Spinal cord (tissue), 10 donors: ENCODE measurements around the gene RRP8. TPM values are rescaled to one million over a fixed set of nuclear protein-coding genes. Genes with fewer than 3 reads are reported as not detected.

ENCODE experiments used
- DNase-seq, 6 donors: peaks; one replicate each; pipeline versions ENCODE4 v3.0.0 to v3.0.0-alpha.2; 2013 to 2015; ENCODE audit warnings: low spot score in 6 of 6, low read depth in 4 of 6
- H3K27ac ChIP-seq: one replicate; pipeline ENCODE4 v1.5.1; 2013; ENCODE audit warnings: low read depth, low read length, control low read depth
- H3K27me3 ChIP-seq: one replicate; pipeline ENCODE4 v1.6.1; 2013; ENCODE audit warnings: low read length; ENCODE audit not compliant: control insufficient read depth, insufficient read depth
- H3K36me3 ChIP-seq: one replicate; pipeline ENCODE4 v1.6.1; 2013; ENCODE audit warnings: low read length; ENCODE audit not compliant: control insufficient read depth, insufficient read depth
- H3K4me1 ChIP-seq: one replicate; pipeline ENCODE4 v1.6.1; 2013; ENCODE audit warnings: low read length; ENCODE audit not compliant: control insufficient read depth, insufficient read depth
- H3K4me3 ChIP-seq: one replicate; pipeline ENCODE4 v1.5.1; 2013; ENCODE audit warnings: low read depth, low read length, control low read depth
- H3K9me3 ChIP-seq: one replicate; pipeline ENCODE4 v1.6.1; 2013; ENCODE audit warnings: low read length; ENCODE audit not compliant: control insufficient read depth, insufficient read depth
- WGBS: methylation state at CpG from one replicate; pipeline ENCODE4 v1.1.5; 2013; ENCODE audit warnings: missing lambda C conversion rate; ENCODE audit not compliant: insufficient coverage; 5-methylcytosine and 5-hydroxymethylcytosine counted together
- polyA plus RNA-seq, 2 donors: library from polyadenylated mRNA; unstranded; fragments of 120-200 nt; gene quantifications; one replicate each; pipeline ENCODE4 v1.2.1, GENCODE V29; 2013; ENCODE audit not compliant: insufficient read length in 2 of 2
- total RNA-seq, 2 donors: library from RNA; depleted of rRNA in 1 of 2; stranded (reverse); fragments of 120-200 nt in 1 of 2; fragments of >200 nt in 1 of 2; gene quantifications; one replicate each; pipeline versions ENCODE4 v1.2.3 to v1.2.4, GENCODE V29; 2013 to 2014
- donor health status: healthy.

RRP8 gene
- total and polyA plus RNA-seq, 4 donors: 11.6 to 24.5 (median 17.0) TPM

DNA sequence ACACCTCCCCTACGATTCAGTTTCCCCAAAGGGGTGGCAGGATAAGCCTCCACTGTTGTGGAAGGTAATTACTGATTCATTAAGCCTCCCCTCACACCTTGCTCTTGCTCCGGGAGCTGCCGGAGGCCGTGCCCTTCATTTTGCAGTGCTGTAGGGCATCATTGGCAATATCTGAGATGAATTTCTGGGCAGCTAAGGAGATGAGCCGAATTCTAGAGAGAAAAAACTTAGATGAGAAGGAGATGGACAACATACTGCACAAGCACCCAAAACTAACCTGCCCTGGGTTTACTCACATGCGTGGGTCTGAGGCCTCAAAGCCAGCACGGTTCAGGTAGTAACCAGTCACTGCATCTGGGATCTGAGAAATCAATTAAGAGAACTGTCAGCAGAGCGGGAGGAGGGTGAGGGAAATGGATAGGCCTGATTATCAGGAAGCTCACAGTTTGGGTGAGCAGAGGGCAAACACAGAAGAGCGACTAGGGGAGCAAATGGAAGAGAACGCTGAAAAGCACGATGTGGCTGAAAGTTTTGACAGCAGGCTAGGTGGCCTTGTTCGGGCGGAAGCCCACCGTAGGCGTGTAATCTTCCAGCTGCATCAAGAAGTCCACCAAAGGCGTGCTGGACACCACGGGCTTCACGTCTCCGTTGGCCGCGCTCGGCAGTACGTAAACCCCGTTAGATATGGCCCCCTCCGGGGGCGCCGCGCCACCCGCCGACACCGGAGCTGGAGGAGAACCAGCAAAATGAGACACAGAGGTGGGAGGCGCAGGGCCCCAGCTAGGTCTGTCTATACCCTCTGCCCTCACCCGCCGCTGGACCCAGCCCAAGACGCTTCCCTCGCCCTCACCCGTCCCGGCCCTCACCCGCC lies 7.9 kb upstream of the RRP8 start:
- no peaks in the 10 kb centered on the region for H3K9me3 ChIP-seq
- H3K4me3 ChIP-seq: peak overlapping the region; percentile 91
- H3K27ac ChIP-seq: peak overlapping the region; percentile 89
- DNase-seq: no peak
- H3K36me3 ChIP-seq: peaks cover 53% of the 10 kb centered on the region
- peaks cover 27% of the 10 kb centered on the region for H3K4me1 ChIP-seq
- 4% methylated on average over 34 of the region's 39 CpGs for WGBS
- no peaks in the 10 kb centered on the region for H3K27me3 ChIP-seq

DNA sequence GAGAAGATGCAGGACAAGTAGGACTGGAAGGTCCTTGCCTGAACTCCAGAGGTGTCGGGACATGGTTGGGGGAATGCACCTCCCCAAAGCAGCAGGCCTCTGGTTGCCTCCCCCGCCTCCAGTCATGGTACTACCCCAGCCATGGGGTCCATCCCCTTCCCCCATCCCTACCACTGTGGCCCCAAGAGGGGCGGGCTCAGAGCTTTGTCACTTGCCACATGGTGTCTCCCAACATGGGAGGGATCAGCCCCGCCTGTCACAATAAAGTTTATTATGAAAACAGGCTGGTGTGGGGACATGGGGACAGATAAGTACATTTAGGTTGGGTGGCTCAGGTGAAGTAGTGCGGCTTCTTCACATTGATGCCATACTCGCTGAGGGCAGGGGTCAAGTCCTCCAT lies 7.2 kb upstream of the RRP8 start:
- 95% methylated on average over 5 of the region's 6 CpGs for WGBS
- Histone ChIP-seq H3K4me3 (no peak overlapping the region), H3K9me3 (no peaks in the 10 kb centered on the region), H3K27ac (no peak overlapping the region), H3K36me3 (peaks cover 47% of the 10 kb centered on the region), H3K27me3 (no peaks in the 10 kb centered on the region), H3K4me1 (peaks cover 32% of the 10 kb centered on the region)
- no peak for DNase-seq

DNA sequence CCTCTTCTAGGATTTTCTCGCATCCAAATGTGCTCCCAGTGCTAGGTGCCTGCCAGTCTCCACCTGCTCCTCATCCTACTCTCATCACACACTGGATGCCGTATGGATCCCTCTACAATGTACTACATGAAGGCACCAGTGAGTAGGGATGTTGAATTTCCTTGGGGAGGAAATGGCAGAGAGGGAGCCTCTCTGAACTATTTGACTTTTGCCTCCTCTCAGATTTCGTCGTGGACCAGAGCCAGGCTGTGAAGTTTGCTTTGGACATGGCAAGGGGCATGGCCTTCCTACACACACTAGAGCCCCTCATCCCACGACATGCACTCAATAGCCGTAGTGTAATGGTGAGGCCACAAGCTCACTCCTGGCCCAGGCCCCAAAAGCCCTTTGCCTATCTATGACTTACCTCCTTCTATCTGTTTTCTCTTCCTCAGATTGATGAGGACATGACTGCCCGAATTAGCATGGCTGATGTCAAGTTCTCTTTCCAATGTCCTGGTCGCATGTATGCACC lies 6.1 kb upstream of the RRP8 start:
- Histone ChIP-seq H3K4me3 (no peak overlapping the region), H3K36me3 (peaks cover 41% of the 10 kb centered on the region), H3K27ac (no peak overlapping the region), H3K4me1 (peaks cover 37% of the 10 kb centered on the region), H3K9me3 (no peaks in the 10 kb centered on the region), H3K27me3 (no peaks in the 10 kb centered on the region)
- 86% methylated on average over 6 of the region's 8 CpGs for WGBS
- DNase-seq: no peak

DNA sequence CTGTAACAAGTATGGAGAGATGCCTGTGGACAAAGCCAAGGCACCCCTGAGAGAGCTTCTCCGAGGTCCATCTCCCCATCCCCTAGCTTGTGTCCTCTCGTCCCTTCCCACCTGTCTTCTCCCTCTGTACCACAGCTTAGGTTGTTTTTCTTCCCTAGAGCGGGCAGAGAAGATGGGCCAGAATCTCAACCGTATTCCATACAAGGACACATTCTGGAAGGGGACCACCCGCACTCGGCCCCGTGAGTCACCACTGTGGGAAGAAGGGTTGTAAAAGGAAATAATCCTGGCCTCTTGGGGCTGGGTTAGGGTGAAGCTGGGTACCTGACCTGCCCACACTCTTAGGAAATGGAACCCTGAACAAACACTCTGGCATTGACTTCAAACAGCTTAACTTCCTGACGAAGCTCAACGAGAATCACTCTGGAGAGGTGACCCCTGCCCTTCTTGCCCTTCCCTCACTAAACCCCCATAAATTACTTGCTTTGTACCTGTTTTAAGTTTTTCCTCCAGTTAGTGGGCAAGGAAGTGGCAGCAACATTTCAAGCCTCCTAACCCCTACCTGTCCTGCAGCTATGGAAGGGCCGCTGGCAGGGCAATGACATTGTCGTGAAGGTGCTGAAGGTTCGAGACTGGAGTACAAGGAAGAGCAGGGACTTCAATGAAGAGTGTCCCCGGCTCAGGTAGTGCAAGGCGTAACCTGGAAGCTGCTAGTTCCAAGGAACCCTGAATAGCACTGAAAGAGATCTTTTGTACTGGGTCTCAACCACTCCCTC lies 5.5 kb upstream of the RRP8 start:
- no peak for DNase-seq
- no peaks in the 10 kb centered on the region for H3K9me3 ChIP-seq
- H3K27ac ChIP-seq: no peak overlapping the region
- 89% methylated on average over 10 of the region's 14 CpGs for WGBS
- no peaks in the 10 kb centered on the region for H3K27me3 ChIP-seq
- H3K4me1 ChIP-seq: peaks cover 37% of the 10 kb centered on the region
- no peak overlapping the region for H3K4me3 ChIP-seq
- H3K36me3 ChIP-seq: peaks cover 41% of the 10 kb centered on the region

DNA sequence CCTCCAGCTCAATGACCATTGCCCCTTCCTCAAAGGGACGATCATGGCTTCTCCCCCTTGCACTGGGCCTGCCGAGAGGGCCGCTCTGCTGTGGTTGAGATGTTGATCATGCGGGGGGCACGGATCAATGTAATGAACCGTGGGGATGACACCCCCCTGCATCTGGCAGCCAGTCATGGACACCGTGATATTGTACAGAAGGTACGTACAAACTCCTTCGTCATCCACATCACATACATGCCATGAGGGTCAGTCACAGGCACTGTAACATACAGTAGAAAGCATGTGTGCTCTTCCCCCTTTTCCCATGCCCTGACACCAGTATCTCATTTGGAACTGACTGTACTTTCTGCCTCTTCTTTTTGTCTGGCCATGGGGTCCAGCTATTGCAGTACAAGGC lies 4.6 kb upstream of the RRP8 start:
- Histone ChIP-seq H3K27me3 (no peaks in the 10 kb centered on the region), H3K27ac (no peak overlapping the region), H3K9me3 (no peaks in the 10 kb centered on the region), H3K4me3 (no peak overlapping the region), H3K4me1 (peaks cover 37% of the 10 kb centered on the region), H3K36me3 (peaks cover 41% of the 10 kb centered on the region)
- 95% methylated on average over 7 of the region's 9 CpGs for WGBS
- no peak for DNase-seq

DNA sequence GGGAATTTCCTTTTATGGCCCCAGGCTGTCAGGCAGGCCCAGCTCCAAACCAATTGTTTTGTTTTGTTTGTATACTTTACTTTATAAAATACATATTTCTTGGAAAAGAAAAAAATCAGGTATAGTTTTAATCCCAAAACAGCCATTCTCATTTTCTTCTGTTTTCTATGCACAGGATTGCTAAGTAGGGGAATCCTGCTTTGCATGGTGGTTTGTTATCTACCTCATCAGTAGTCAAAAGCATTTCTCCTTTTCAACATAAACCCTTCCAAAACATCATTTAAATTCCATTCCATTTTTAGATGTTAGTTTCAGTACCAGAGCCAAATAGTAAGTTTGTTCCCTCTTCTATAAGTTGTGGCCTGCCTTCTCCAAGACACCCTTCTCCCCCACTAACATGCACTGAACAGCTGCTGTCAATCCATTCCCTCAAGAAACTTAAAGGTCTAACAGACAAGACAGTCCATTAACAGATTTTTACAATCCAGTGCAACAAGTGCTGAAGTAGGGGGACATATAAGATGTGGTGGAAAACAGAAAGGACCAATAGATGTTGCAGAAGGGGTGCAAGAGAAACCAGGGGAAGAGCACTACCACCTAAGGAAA lies 3.9 kb upstream of the RRP8 start:
- peaks cover 41% of the 10 kb centered on the region for H3K36me3 ChIP-seq
- H3K9me3 ChIP-seq: no peaks in the 10 kb centered on the region
- no peaks in the 10 kb centered on the region for H3K27me3 ChIP-seq
- peaks cover 35% of the 10 kb centered on the region for H3K4me1 ChIP-seq
- peak overlapping the region; percentile 82 for H3K27ac ChIP-seq
- no peak for DNase-seq
- peak overlapping the region; percentile 1 for H3K4me3 ChIP-seq

DNA sequence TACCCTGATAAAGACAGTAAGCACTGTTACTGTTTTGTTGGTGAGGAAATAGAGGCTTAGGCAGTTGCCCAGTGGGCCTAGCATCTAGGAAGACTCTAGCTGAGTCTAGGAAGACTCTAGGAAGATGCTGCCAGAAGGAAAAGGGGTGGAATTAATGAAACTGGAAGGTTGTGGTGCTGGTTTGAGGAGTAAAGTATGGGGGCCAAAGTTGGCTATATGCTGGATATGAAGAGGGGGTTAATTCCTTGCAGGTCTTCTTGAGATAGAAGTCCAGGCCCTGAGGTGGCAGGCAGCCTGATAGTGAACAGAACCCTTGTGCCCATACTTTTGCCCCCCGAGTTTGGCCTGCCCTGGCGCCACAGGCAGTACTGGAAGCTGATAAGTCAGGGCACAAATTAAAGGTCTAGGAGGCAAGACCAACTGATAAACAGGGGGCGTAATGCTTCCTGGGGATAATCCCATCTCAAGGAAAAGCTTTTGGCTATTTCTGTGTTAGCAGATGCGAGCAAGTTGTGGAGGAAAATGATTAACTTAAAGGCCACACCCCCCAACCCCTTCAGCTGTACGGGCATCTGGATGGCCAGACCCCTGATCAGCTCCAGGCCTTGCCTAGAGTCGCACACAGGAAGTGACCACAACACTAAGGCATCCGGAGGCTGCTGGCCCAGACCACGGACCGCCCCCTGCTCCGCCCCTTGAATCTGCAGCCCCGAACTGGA lies 3.2 kb upstream of the RRP8 start:
- Histone ChIP-seq H3K9me3 (no peaks in the 10 kb centered on the region), H3K27me3 (no peaks in the 10 kb centered on the region), H3K4me1 (peaks cover 39% of the 10 kb centered on the region), H3K4me3 (peak overlapping the region; percentile 1), H3K36me3 (peaks cover 44% of the 10 kb centered on the region), H3K27ac (peak overlapping the region; percentile 82)
- peak in 2 of 6 donors; percentile 61 to 85 for DNase-seq
- WGBS: 30% methylated on average over 5 of the region's 11 CpGs

DNA sequence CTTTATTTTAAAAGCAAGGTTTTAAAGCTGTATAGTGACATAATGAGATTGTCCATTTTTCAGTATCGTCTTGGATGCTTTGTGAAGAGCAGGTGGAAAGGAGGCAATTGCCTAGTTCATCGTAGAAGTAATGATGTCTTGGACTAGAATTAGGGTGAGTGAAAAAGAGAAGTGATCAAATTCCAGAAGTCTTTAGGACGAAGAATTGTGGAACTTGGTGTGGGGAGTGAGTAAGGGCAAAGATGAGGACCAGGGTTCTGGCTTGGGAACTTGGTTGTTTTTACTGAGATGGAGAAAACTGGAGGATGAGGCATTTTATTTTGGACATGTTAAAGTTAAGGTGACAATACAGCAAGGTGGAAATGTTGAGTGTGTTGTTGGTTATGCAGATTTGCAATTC lies 1.4 kb upstream of the RRP8 start:
- H3K27ac ChIP-seq: peak overlapping the region; percentile 98
- no peak for DNase-seq
- WGBS: 33% methylated on average over 3 of the region's 3 CpGs
- peak overlapping the region; percentile 90 for H3K4me3 ChIP-seq
- H3K9me3 ChIP-seq: no peaks in the 10 kb centered on the region
- peaks cover 43% of the 10 kb centered on the region for H3K36me3 ChIP-seq
- peaks cover 26% of the 10 kb centered on the region for H3K4me1 ChIP-seq
- H3K27me3 ChIP-seq: no peaks in the 10 kb centered on the region

DNA sequence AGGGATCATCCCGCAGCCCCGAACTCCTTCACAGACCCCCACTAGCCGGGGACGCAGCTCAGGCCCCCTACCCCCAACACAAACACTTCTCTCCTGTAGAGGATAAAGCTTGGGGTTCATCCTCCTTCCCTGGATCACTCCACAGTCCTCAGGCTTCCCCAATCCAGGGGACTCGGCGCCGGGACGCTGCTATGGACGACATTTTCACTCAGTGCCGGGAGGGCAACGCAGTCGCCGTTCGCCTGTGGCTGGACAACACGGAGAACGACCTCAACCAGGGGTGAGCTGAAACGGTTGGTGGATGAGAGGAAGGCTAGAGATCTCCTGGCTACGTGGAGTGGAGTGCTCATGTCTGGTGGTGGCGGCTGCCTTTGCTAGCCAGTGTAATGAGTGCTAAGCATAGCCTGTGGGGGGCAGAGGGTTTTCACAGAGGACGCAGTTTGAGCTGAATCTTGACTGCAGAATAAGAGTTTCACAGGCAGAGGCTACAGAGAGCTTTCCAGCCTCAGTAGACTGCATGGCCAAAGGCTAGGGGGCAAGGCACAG lies 738 bp upstream of the RRP8 start:
- peak overlapping the region; percentile 98 for H3K27ac ChIP-seq
- peak in 2 of 6 donors; percentile 79 to 84 for DNase-seq
- peaks cover 26% of the 10 kb centered on the region for H3K4me1 ChIP-seq
- H3K4me3 ChIP-seq: peak overlapping the region; percentile 90
- peaks cover 42% of the 10 kb centered on the region for H3K36me3 ChIP-seq
- 0% methylated on average over 18 of the region's 20 CpGs for WGBS
- H3K9me3 ChIP-seq: no peaks in the 10 kb centered on the region
- no peaks in the 10 kb centered on the region for H3K27me3 ChIP-seq
